HG03280 (cell line): ENCODE measurements around the gene PLCB4.

Experiments
- ATAC-seq: cut with Tn5 transposase; IDR thresholded peaks from one replicate; pipeline ENCODE4 v1.9.1; 2021; ENCODE audit warnings: mild to moderate bottlenecking, moderate library complexity; ENCODE audit not compliant: unreplicated experiment

Gene PLCB4

GRCh38 chr20:9417665-9418064 lies 348.8 kb downstream of the PLCB4 start:
- ATAC-seq: no peak

GRCh38 chr20:9422321-9423057 lies 353.6 kb downstream of the PLCB4 start:
- ATAC-seq: no peak

- no peak for ATAC-seq
Observed at GRCh38 chr20:9424551-9424950, 355.7 kb downstream of the PLCB4 start.

- no peak for ATAC-seq
Observed at GRCh38 chr20:9427430-9428291, 358.8 kb downstream of the PLCB4 start.

- no peak for ATAC-seq
Observed at GRCh38 chr20:9428292-9428607, 359.4 kb downstream of the PLCB4 start.

- no peak for ATAC-seq
Observed at GRCh38 chr20:9439806-9440205, 370.9 kb downstream of the PLCB4 start.

GRCh38 chr20:9440892-9441291 lies 372.0 kb downstream of the PLCB4 start:
- no peak for ATAC-seq

- ATAC-seq: peak; percentile 64
Observed at GRCh38 chr20:9441948-9442347, 373.1 kb downstream of the PLCB4 start.

GRCh38 chr20:9442858-9443257 lies 374.0 kb downstream of the PLCB4 start:
- peak; percentile 59 for ATAC-seq

- ATAC-seq: no peak
Observed at GRCh38 chr20:9444921-9445320, 376.0 kb downstream of the PLCB4 start.

- no peak for ATAC-seq
Observed at GRCh38 chr20:9447182-9447581, 378.3 kb downstream of the PLCB4 start.

GRCh38 chr20:9453201-9453600 lies 384.3 kb downstream of the PLCB4 start:
- no peak for ATAC-seq

- ATAC-seq: no peak
Observed at GRCh38 chr20:9454791-9455190, 385.9 kb downstream of the PLCB4 start.

- ATAC-seq: no peak
Observed at GRCh38 chr20:9457136-9457535, 388.2 kb downstream of the PLCB4 start.

- peak; percentile 54 for ATAC-seq
Observed at GRCh38 chr20:9458138-9458796, 389.4 kb downstream of the PLCB4 start.

- ATAC-seq: no peak
Observed at GRCh38 chr20:9460518-9460917, 391.6 kb downstream of the PLCB4 start.

- ATAC-seq: no peak
Observed at GRCh38 chr20:9467995-9468394, 399.1 kb downstream of the PLCB4 start.

- ATAC-seq: no peak
Observed at GRCh38 chr20:9474835-9475415, 406.0 kb downstream of the PLCB4 start.

- no peak for ATAC-seq
Observed at GRCh38 chr20:9475456-9475855, 406.6 kb downstream of the PLCB4 start.

GRCh38 chr20:9476174-9476573 lies 407.3 kb downstream of the PLCB4 start:
- ATAC-seq: no peak

GRCh38 chr20:9476637-9477036 lies 407.8 kb downstream of the PLCB4 start:
- ATAC-seq: no peak
